Spleen (tissue), 11 donors: ENCODE results near the gene SLC11A2. TPM values are rescaled to one million over a fixed set of nuclear protein-coding genes. Genes with fewer than 3 reads are reported as not detected.

ENCODE experiments used
- DNase-seq: peaks from one replicate; pipeline ENCODE4 v3.0.0-alpha.2; 2020
- H3K27ac ChIP-seq, 8 donors: fragments of 200-600 bp; sonication (generic) in 7 of 8; 1 replicate in 4 of 8; 2 replicates in 4 of 8; pipeline versions ENCODE4 v1.5.0 to v1.8.0; 2016 to 2021; ENCODE audit warnings: inconsistent platforms in 4 of 8, mild to moderate bottlenecking in 4 of 8, moderate library complexity in 1 of 8
- H3K27me3 ChIP-seq, 7 donors: fragments of 200-600 bp; sonication (generic) in 6 of 7; replicated peaks in 1 of 7; 1 replicate in 4 of 7; 2 replicates in 3 of 7; pipeline versions ENCODE4 v1.5.0 to v1.8.0; 2016 to 2021; ENCODE audit warnings: inconsistent platforms in 3 of 7, mild to moderate bottlenecking in 1 of 7
- H3K36me3 ChIP-seq, 6 donors: fragments of 200-600 bp; sonication (generic) in 5 of 6; 1 replicate in 4 of 6; 2 replicates in 2 of 6; pipeline versions ENCODE4 v1.5.0 to v1.8.0; 2016 to 2021; ENCODE audit warnings: inconsistent platforms in 2 of 6
- H3K4me1 ChIP-seq, 6 donors: fragments of 200-600 bp; sonication (generic) in 5 of 6; 1 replicate in 3 of 6; 2 replicates in 3 of 6; pipeline versions ENCODE4 v1.5.0 to v1.8.0; 2016 to 2021; ENCODE audit warnings: inconsistent platforms in 3 of 6
- H3K4me3 ChIP-seq, 8 donors: fragments of 200-600 bp; sonication (generic) in 7 of 8; 1 replicate in 4 of 8; 2 replicates in 4 of 8; pipeline versions ENCODE4 v1.5.0 to v1.8.0; 2016 to 2021; ENCODE audit warnings: inconsistent platforms in 4 of 8, mild to moderate bottlenecking in 4 of 8, moderate library complexity in 2 of 8
- H3K9me3 ChIP-seq, 8 donors: fragments of 200-600 bp; sonication (generic) in 7 of 8; 1 replicate in 4 of 8; 2 replicates in 4 of 8; pipeline versions ENCODE4 v1.5.0 to v1.8.0; 2016 to 2021; ENCODE audit warnings: inconsistent platforms in 4 of 8
- POLR2A ChIP-seq, 3 donors: fragments of 450-650 bp; IDR thresholded peaks; one replicate each; pipeline ENCODE4 v1.5.1; 2017; ENCODE audit warnings: antibody characterized with exemption in 3 of 3, mild to moderate bottlenecking in 1 of 3
- POLR2AphosphoS5 ChIP-seq, 3 donors: sonication (generic); formaldehyde crosslinking; IDR thresholded peaks; one replicate each; pipeline ENCODE4 v1.5.1; 2017; ENCODE audit warnings: antibody characterized with exemption in 3 of 3
- WGBS, 5 donors: extraction: QIAGEN DNeasy Blood & Tissue Kit in 3 of 5; methylation state at CpG; one replicate each; pipeline versions ENCODE4 v1.1.5 to v1.1.7; 2013 to 2018; 5-methylcytosine and 5-hydroxymethylcytosine counted together
- intact Hi-C: fragments of 100-400 bp; cut with DNase I; formaldehyde crosslinking; loops from one replicate; pipeline ENCODE4 v1.15.0; 2023; ENCODE audit warnings: low total_unique reads
- polyA plus RNA-seq, 3 donors: library from polyadenylated mRNA; stranded (reverse); fragments of 200-250 nt; gene quantifications; one replicate each; pipeline ENCODE4 v1.2.1, GENCODE V29; 2013
- total RNA-seq, 7 donors: library from RNA; depleted of rRNA in 3 of 7; stranded (reverse); fragments of >200 nt in 3 of 7; fragmentation: NEBNext Ultra II Directional in 4 of 7; extraction: Animal tissue kit (Norgen Biotek cat#: 25700) in 4 of 7; gene quantifications; one replicate each; pipeline versions ENCODE4 v1.1.0 to v1.2.1, GENCODE V29; 2016 to 2021
- TF ChIP-seq, protein P1 (sequence below), 11 experiments: fragments of 200-600 bp in 7 of 11; fragments of 450-650 bp in 4 of 11; sonication (generic) in 4 of 11; IDR thresholded peaks in 8 of 11; conservative IDR thresholded peaks in 3 of 11; 1 replicate in 7 of 11; 2 replicates in 4 of 11; pipeline versions ENCODE4 v1.4.0 to v1.8.0; 2016 to 2021; ENCODE audit warnings: antibody characterized with exemption in 11 of 11, inconsistent platforms in 4 of 11, mild to moderate bottlenecking in 1 of 11
- donor health status: healthy with polysubstance abuse.
- donor health status: DM: no; HTN: no; CAD: no; lungs with moderate emphysema.
- donor health status: DM: no; HTN: no; CAD: no.
- donor health status: Bipolar disorder and iron deficiency.
- donor health status: healthy.
- donor health status: DM: no; HTN: no; CAD: no.
- donor health status: DM: yes; HTN: yes; CAD: no.

Gene SLC11A2
- total and polyA plus RNA-seq, 10 donors, result 7.7 to 54.4 (median 40.7) TPM

DNA sequence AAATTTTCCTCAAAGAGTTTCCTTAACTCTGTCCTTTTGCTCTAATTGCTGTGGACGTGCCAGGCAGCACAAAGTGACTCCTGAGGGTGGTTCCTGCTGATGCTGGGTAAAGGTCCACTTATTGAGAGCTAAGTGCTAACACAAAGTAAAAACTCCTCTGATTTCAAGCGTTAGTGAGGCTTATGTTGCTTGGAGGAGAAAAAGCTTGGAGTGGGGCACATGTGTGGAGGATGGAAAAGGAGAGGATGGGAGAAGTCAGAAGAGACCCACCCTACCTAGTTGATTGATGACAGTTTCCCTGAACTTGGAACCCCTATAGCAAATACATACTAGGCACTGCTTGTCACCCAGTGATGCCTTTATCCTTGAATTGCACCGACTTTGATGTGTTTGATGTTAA lies 10.1 kb upstream of the SLC11A2 start:
- Histone ChIP-seq H3K4me3 (no peak overlapping the region), H3K4me1 (no peaks in the 10 kb centered on the region), H3K9me3 (no peaks in the 10 kb centered on the region), H3K36me3 (no peaks in the 10 kb centered on the region), H3K27me3 (no peaks in the 10 kb centered on the region), H3K27ac (no peak overlapping the region)
- no peak for TF ChIP-seq POLR2AphosphoS5 (IDR thresholded peaks at IDR 0.05)
- TF ChIP-seq POLR2A (IDR thresholded peaks at IDR 0.05), result no peak
- TF ChIP-seq, protein P1, sequence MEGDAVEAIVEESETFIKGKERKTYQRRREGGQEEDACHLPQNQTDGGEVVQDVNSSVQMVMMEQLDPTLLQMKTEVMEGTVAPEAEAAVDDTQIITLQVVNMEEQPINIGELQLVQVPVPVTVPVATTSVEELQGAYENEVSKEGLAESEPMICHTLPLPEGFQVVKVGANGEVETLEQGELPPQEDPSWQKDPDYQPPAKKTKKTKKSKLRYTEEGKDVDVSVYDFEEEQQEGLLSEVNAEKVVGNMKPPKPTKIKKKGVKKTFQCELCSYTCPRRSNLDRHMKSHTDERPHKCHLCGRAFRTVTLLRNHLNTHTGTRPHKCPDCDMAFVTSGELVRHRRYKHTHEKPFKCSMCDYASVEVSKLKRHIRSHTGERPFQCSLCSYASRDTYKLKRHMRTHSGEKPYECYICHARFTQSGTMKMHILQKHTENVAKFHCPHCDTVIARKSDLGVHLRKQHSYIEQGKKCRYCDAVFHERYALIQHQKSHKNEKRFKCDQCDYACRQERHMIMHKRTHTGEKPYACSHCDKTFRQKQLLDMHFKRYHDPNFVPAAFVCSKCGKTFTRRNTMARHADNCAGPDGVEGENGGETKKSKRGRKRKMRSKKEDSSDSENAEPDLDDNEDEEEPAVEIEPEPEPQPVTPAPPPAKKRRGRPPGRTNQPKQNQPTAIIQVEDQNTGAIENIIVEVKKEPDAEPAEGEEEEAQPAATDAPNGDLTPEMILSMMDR (IDR thresholded peaks at IDR 0.05 in 8 of 11, conservative IDR thresholded peaks at IDR 0.05 in 3 of 11), result no peak
- 73 to 88% (median 80%) methylated on average over 3 of the region's 3 CpGs for whole genome bisulfite sequencing, 5 donors
- DNase-seq, result no peak
- intact Hi-C loops, result no loop called here

DNA sequence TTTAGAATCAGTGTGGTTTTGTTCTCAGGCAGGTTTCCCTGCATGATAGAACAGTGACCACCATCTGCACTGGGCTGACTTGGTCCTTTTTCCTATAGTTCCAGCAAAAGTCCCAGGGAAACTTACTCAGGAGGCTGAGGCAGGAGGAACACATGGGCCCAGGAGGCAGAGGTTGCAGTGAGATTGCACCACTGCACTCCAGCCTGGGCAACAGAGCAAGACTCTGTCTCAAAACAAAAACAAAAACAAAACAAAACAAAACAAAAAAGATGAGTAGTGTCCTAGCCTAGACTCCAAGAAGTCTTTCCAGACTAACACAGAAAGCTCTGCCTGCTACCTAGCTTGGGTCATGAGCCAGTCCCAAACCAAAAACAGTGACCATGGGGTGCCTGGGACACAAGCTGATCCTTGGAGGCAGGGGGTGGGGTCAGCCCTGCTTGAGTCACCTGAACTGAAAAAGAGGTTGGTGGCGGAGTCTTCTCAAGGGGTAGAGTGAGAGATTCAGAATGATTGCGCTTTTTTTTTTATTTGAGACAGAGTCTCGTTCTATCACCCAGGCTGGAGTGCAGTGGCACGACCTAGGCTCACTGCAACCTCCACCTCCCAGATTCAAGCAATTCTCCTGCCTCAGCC lies 7.4 kb upstream of the SLC11A2 start:
- WGBS, 5 donors, result 89 to 97% (median 95%) methylated on average over 4 of the region's 4 CpGs
- Histone ChIP-seq H3K36me3 (no peaks in the 10 kb centered on the region), H3K9me3 (no peaks in the 10 kb centered on the region), H3K27ac (no peak overlapping the region), H3K4me3 (no peak overlapping the region), H3K27me3 (peaks cover 0 to 3% (median 0%) of the 10 kb centered on the region in 7 donors), H3K4me1 (no peaks in the 10 kb centered on the region)
- no peak for TF ChIP-seq POLR2A (IDR thresholded peaks at IDR 0.05)
- TF ChIP-seq, protein P1 (IDR thresholded peaks at IDR 0.05 in 8 of 11, conservative IDR thresholded peaks at IDR 0.05 in 3 of 11), result no peak
- no peak for TF ChIP-seq POLR2AphosphoS5 (IDR thresholded peaks at IDR 0.05)
- intact Hi-C loops, result no loop called here
- no peak for DNase-seq

DNA sequence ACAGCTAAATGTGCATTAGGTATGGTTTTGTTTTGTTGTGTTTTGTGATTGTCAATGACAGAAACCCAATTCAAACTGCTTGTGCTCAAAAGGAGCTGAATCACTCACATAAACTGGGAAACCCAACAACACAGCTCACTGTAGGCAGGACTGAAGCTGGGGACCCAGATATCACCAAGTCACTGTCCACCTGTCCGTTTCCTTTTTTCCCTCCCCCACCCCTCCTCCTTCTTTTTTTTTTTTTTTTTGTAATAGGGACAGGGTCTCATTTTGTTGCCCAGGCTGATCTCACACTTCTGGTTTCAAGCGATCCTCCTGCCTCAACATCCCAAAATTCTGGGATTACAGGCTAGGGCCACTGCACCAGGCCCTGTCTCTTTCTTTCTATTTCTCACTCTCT lies 6.9 kb upstream of the SLC11A2 start:
- H3K27ac ChIP-seq, result no peak overlapping the region
- no peaks in the 10 kb centered on the region for H3K36me3 ChIP-seq
- peaks cover 0 to 5% (median 0%) of the 10 kb centered on the region in 6 donors for H3K4me1 ChIP-seq
- peaks cover 0 to 6% (median 0%) of the 10 kb centered on the region in 7 donors for H3K27me3 ChIP-seq
- DNase-seq, result no peak
- TF ChIP-seq POLR2AphosphoS5 (IDR thresholded peaks at IDR 0.05) (no peak), POLR2A (IDR thresholded peaks at IDR 0.05) (no peak)
- WGBS, 5 donors, result 83 to 94% (median 89%) methylated on average over 2 of the region's 2 CpGs
- no peak overlapping the region for H3K4me3 ChIP-seq
- intact Hi-C loops, result no loop called here
- no peaks in the 10 kb centered on the region for H3K9me3 ChIP-seq

DNA sequence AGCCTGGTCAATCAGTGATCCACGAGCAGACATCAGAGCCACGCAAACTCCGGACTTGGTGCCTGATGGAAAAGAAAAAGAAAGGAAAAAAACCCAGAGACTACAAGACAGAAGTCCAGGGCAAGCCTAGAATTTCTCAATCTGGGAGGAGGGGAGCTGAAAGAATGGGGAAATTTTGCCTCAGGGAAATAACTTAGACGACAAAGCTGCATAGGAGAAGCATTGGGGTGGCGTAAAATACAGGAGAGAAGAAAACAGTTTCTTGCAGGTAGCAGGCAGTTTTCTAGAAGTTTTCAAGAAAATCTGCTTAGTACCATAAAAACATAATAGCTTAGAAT lies 2.6 kb upstream of the SLC11A2 start:
- no peak overlapping the region for H3K27ac ChIP-seq
- DNase-seq, result no peak
- no peak overlapping the region for H3K4me3 ChIP-seq
- TF ChIP-seq POLR2AphosphoS5 (IDR thresholded peaks at IDR 0.05), result no peak
- no peak for TF ChIP-seq POLR2A (IDR thresholded peaks at IDR 0.05)
- TF ChIP-seq, protein P1 (IDR thresholded peaks at IDR 0.05 in 8 of 11, conservative IDR thresholded peaks at IDR 0.05 in 3 of 11), result no peak
- 69 to 82% (median 80%) methylated on average over 5 of the region's 5 CpGs for WGBS, 5 donors
- peaks cover 0 to 6% (median 0%) of the 10 kb centered on the region in 7 donors for H3K27me3 ChIP-seq
- intact Hi-C loops, result no loop called here
- H3K9me3 ChIP-seq, result no peaks in the 10 kb centered on the region
- no peaks in the 10 kb centered on the region for H3K36me3 ChIP-seq
- peaks cover 18 to 38% (median 25%) of the 10 kb centered on the region in 6 donors for H3K4me1 ChIP-seq
